HepG2 (cell line): ENCODE results near the gene RING1. TPM values are rescaled to one million over a fixed set of nuclear protein-coding genes. Genes with fewer than 3 reads are reported as not detected.

Experiments
- BCL6 ChIP-seq: IDR thresholded peaks from 2 replicates; pipeline ENCODE4 v1.6.1; 2016; ENCODE audit warnings: missing genetic modification reagents, missing compliant biosample characterization
- CBX2 ChIP-seq, 2 experiments: fragments of 200-600 bp in 1 of 2; sonication (generic); formaldehyde crosslinking in 1 of 2; IDR thresholded peaks; 2 replicates each; pipeline versions ENCODE4 v1.7.0 to v1.8.1; 2018 to 2022; ENCODE audit warnings: low read depth in 2 of 2, low read length in 1 of 2, mild to moderate bottlenecking in 1 of 2, missing genetic modification reagents in 1 of 2
- DPF2 ChIP-seq: sonication (generic); formaldehyde crosslinking; IDR thresholded peaks from 2 replicates; pipeline ENCODE4 v1.4.0; 2020; ENCODE audit warnings: mild to moderate bottlenecking, low read depth, missing genetic modification reagents, borderline replicate concordance
- FOSL1 ChIP-seq: sonication (generic); formaldehyde crosslinking; IDR thresholded peaks from 2 replicates; pipeline ENCODE4 v1.9.0; 2021; ENCODE audit warnings: missing genetic modification reagents, borderline replicate concordance
- GMEB2 ChIP-seq: IDR thresholded peaks from 2 replicates; pipeline ENCODE4 v1.6.1; 2016; ENCODE audit warnings: missing biosample characterization, missing genetic modification reagents, low read depth
- IRX3 ChIP-seq: sonication (generic); formaldehyde crosslinking; IDR thresholded peaks from 2 replicates; pipeline ENCODE4 v1.8.1; 2023; ENCODE audit warnings: mild to moderate bottlenecking, low read depth, missing genetic modification reagents, borderline replicate concordance
- KDM1A ChIP-seq: IDR thresholded peaks from 2 replicates; pipeline ENCODE4 v1.6.1; 2016; ENCODE audit warnings: missing compliant biosample characterization
- MED1 ChIP-seq: sonication (generic); formaldehyde crosslinking; IDR thresholded peaks from 2 replicates; pipeline ENCODE4 v1.4.0; 2020; ENCODE audit warnings: missing genetic modification reagents
- MTA1 ChIP-seq: sonication (generic); formaldehyde crosslinking; IDR thresholded peaks from 2 replicates; pipeline ENCODE4 v1.4.0; 2020; ENCODE audit warnings: missing genetic modification reagents, mild to moderate bottlenecking, borderline replicate concordance
- NFKB2 ChIP-seq: sonication (generic); formaldehyde crosslinking; IDR thresholded peaks from 2 replicates; pipeline ENCODE4 v1.4.0; 2020; ENCODE audit warnings: missing genetic modification reagents, borderline replicate concordance
- RAD21 ChIP-seq: fragments of 450-650 bp; formaldehyde crosslinking; IDR thresholded peaks from 2 replicates; pipeline ENCODE4 v1.5.0; 2020; ENCODE audit warnings: mild to moderate bottlenecking
- RORA ChIP-seq: sonication (generic); formaldehyde crosslinking; IDR thresholded peaks from 2 replicates; pipeline ENCODE4 v1.5.0; 2020; ENCODE audit warnings: mild to moderate bottlenecking, missing genetic modification reagents, moderate library complexity
- SNAPC2 ChIP-seq: sonication (generic); formaldehyde crosslinking; IDR thresholded peaks from 2 replicates; pipeline ENCODE4 v1.8.1; 2022; ENCODE audit warnings: mild to moderate bottlenecking, missing genetic modification reagents
- SP4 ChIP-seq: sonication (generic); formaldehyde crosslinking; IDR thresholded peaks from 2 replicates; pipeline ENCODE4 v1.8.1; 2023; ENCODE audit warnings: mild to moderate bottlenecking, missing genetic modification reagents
- SSRP1 ChIP-seq: IDR thresholded peaks from 2 replicates; pipeline ENCODE4 v1.6.1; 2016; ENCODE audit warnings: control low read depth
- STAT5B ChIP-seq: sonication (generic); formaldehyde crosslinking; IDR thresholded peaks from 2 replicates; pipeline ENCODE4 v1.4.0; 2020; ENCODE audit warnings: missing genetic modification reagents
- ZC3H4 ChIP-seq: sonication (generic); formaldehyde crosslinking; IDR thresholded peaks from 2 replicates; pipeline ENCODE4 v1.4.0; 2020; ENCODE audit warnings: missing genetic modification reagents, borderline replicate concordance
- ZFX ChIP-seq: sonication (generic); formaldehyde crosslinking; IDR thresholded peaks from 2 replicates; pipeline ENCODE4 v1.4.0; 2020; ENCODE audit warnings: mild to moderate bottlenecking, low read depth, missing genetic modification reagents, moderate library complexity
- ZNF138 ChIP-seq: sonication (generic); formaldehyde crosslinking; IDR thresholded peaks from 2 replicates; pipeline ENCODE4 v1.5.0; 2020; ENCODE audit warnings: mild to moderate bottlenecking, low read depth, missing genetic modification reagents
- ZNF18 ChIP-seq: sonication (generic); formaldehyde crosslinking; IDR thresholded peaks from 2 replicates; pipeline ENCODE4 v1.8.0; 2022; ENCODE audit warnings: mild to moderate bottlenecking, missing genetic modification reagents; ENCODE audit not compliant: insufficient replicate concordance
- ZNF274 ChIP-seq: sonication (generic); formaldehyde crosslinking; IDR thresholded peaks from 2 replicates; pipeline ENCODE4 v1.5.1; 2020; ENCODE audit warnings: mild to moderate bottlenecking, missing genetic modification reagents
- ZNF563 ChIP-seq: sonication (generic); formaldehyde crosslinking; IDR thresholded peaks from 2 replicates; pipeline ENCODE4 v1.8.0; 2022; ENCODE audit warnings: mild to moderate bottlenecking, moderate library complexity, missing genetic modification reagents
- ZNF572 ChIP-seq: sonication (generic); formaldehyde crosslinking; IDR thresholded peaks from 2 replicates; pipeline ENCODE4 v1.5.1; 2020; ENCODE audit warnings: mild to moderate bottlenecking, missing genetic modification reagents
- ZNF574 ChIP-seq: sonication (generic); formaldehyde crosslinking; IDR thresholded peaks from 2 replicates; pipeline ENCODE4 v1.4.0; 2020; ENCODE audit warnings: missing genetic modification reagents
- ZNF589 ChIP-seq: sonication (generic); formaldehyde crosslinking; conservative IDR thresholded peaks from 2 replicates; pipeline ENCODE4 v1.8.0; 2022; ENCODE audit warnings: mild to moderate bottlenecking, moderate library complexity, missing genetic modification reagents
- ZNF790 ChIP-seq: sonication (generic); formaldehyde crosslinking; IDR thresholded peaks from 2 replicates; pipeline ENCODE4 v1.8.0; 2022; ENCODE audit warnings: missing genetic modification reagents, mild to moderate bottlenecking, borderline replicate concordance
- polyA plus RNA-seq, 8 experiments: library from polyadenylated mRNA; depleted of rRNA in 3 of 8; stranded (reverse) in 7 of 8; unstranded in 1 of 8; fragments of >200 nt; fragmentation: Illumina TruSeq in 4 of 8; extraction: Trizol in 4 of 8; gene quantifications; 2 replicates each; pipeline versions ENCODE4 v1.2.1 to v1.2.3, GENCODE V29; 2011 to 2016; ENCODE audit warnings: low read depth in 4 of 8, missing spikeins in 1 of 8, mixed read lengths in 1 of 8; ENCODE audit not compliant: insufficient read depth in 1 of 8
- total RNA-seq, 5 experiments: library from RNA; depleted of rRNA; stranded (reverse); fragments of >200 nt; fragmentation: Illumina TruSeq; extraction: Trizol; gene quantifications; 2 replicates each; pipeline ENCODE4 v1.2.3, GENCODE V29; 2016; ENCODE audit warnings: low read depth in 1 of 5

The RING1 gene
- total and polyA plus RNA-seq, 2 of the 13 experiments (the other 11 are each of a cell fraction or from before 2014, with no cell fraction given): 23.9 to 33.6 TPM

- TF ChIP-seq ZNF574 (CRISPR knock-in tag) (peak; percentile 85), ZNF138 (CRISPR knock-in tag) (no peak), SNAPC2 (CRISPR knock-in tag) (no peak; the same call in 1 of the 2 replicates), BCL6 (CRISPR knock-in tag) (peak; percentile 93), ZFX (CRISPR knock-in tag) (peak; percentile 83), ZNF563 (CRISPR knock-in tag) (no peak), KDM1A (CRISPR knock-in tag) (peak; percentile 93; the same call in 1 of the 2 replicates), NFKB2 (no peak), ZC3H4 (CRISPR knock-in tag) (no peak; the same call in 1 of the 2 replicates), ZNF790 (no peak), ZNF274 (CRISPR knock-in tag) (no peak), STAT5B (CRISPR knock-in tag) (no peak), GMEB2 (CRISPR knock-in tag) (no peak), FOSL1 (CRISPR knock-in tag) (no peak), RAD21 (CRISPR knock-in tag) (no peak), CBX2 (IDR thresholded peaks at IDR 0.05; ENCODE audit: low read depth, low read length) (no peak), CBX2 (CRISPR knock-in tag; IDR thresholded peaks at IDR 0.05; ENCODE audit: low read depth) (no peak), ZNF589 (CRISPR knock-in tag) (no peak), MTA1 (peak; percentile 82), MED1 (CRISPR knock-in tag) (peak; percentile 93), DPF2 (CRISPR knock-in tag) (peak; percentile 97), SP4 (no peak), RORA (no peak), SSRP1 (CRISPR knock-in tag) (peak; percentile 56; the same call in 1 of the 2 replicates), ZNF572 (CRISPR knock-in tag) (no peak), IRX3 (CRISPR knock-in tag) (no peak), ZNF18 (CRISPR knock-in tag) (peak; percentile 34)
These were observed 10.0 kb upstream of the RING1 start (continued) for GRCh38 chr6:33198159-33198852.
